ENCODE data around the gene DDX1.
"Not testable (repeated sequence)": the region's sequence is repeated elsewhere in the genome, so short reads cannot be mapped to it uniquely, and the experiment has no call there.

The DDX1 gene

DNA sequence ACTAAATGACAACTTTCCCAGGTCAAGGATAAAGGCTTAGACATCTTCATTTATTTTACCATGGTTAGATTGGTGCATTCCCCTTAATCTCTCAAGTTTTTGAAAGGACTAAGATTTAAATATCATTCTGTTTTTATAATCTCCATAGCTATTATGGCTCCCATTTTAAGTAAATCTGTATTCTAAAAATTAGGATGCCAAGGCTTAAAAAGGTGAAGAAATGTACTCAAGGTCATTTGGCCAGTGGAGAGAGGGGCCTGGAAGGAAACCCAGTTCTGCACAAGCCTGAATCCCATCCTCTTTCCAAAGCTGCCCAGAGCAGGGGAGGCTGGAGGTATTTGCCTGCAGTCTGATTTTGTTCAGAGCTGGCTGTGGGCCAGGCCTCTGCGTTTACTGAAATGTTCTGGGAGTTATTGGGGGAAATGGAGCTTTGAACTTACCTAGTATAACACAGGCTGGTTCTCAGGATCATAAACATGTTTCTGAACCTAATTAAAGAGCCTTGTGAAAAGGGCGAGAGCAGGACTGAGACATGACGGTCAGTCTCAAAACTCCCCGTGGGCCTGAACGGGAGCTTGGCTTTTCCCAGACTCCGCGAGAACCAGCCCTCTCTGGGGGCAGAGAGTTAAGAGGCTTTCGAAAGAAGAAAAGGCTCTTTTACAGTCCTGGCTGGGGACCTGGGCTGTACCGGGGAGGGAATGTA is 85.6 kb downstream of the DDX1 start:
- TF ChIP-seq POLR2A (IDR thresholded peaks at IDR 0.05; ENCODE audit: extremely low read depth, insufficient read length) (no peak), MYC (IDR thresholded peaks at IDR 0.05; ENCODE audit: low read depth, low read length) (no peak)
- TF ChIP-seq, protein P1, sequence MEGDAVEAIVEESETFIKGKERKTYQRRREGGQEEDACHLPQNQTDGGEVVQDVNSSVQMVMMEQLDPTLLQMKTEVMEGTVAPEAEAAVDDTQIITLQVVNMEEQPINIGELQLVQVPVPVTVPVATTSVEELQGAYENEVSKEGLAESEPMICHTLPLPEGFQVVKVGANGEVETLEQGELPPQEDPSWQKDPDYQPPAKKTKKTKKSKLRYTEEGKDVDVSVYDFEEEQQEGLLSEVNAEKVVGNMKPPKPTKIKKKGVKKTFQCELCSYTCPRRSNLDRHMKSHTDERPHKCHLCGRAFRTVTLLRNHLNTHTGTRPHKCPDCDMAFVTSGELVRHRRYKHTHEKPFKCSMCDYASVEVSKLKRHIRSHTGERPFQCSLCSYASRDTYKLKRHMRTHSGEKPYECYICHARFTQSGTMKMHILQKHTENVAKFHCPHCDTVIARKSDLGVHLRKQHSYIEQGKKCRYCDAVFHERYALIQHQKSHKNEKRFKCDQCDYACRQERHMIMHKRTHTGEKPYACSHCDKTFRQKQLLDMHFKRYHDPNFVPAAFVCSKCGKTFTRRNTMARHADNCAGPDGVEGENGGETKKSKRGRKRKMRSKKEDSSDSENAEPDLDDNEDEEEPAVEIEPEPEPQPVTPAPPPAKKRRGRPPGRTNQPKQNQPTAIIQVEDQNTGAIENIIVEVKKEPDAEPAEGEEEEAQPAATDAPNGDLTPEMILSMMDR (IDR thresholded peaks at IDR 0.05; ENCODE audit: low read depth, low read length) = no peak
- TF ChIP-seq, protein P2, sequence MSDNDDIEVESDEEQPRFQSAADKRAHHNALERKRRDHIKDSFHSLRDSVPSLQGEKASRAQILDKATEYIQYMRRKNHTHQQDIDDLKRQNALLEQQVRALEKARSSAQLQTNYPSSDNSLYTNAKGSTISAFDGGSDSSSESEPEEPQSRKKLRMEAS (IDR thresholded peaks at IDR 0.05; ENCODE audit: low read depth, low read length) = no peak
- DNase-seq (ENCODE audit: low read depth) = no peak
- H3K4me3 ChIP-seq (ENCODE audit: low read depth, low read length) = no peak overlapping the region

DNA sequence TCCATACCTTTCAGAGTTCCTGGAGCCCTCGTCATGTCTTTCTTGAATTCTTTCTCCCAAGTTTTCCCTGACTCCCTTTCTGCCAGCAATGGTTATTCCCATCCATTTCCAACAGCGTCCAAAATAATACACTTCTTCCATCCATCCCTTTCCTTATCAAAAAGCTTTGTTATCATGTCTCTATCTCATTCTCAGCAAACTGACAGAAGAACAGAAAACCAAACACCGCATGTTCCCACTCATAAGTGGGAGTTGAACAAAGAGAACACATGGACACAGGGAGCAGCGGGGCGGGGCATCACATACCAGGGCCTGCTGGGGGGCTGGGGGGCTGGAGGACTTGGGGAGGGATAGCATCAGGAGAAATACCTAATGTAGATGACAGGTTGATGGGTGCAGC is 86.7 kb downstream of the DDX1 start:
- no peak for DNase-seq (ENCODE audit: low read depth)
- TF ChIP-seq MYC (IDR thresholded peaks at IDR 0.05; ENCODE audit: low read depth, low read length) (no peak), POLR2A (IDR thresholded peaks at IDR 0.05; ENCODE audit: extremely low read depth, insufficient read length) (no peak)
- TF ChIP-seq, protein P2 (IDR thresholded peaks at IDR 0.05; ENCODE audit: low read depth, low read length) = no peak
- TF ChIP-seq, protein P1 (IDR thresholded peaks at IDR 0.05; ENCODE audit: low read depth, low read length) = no peak

DNA sequence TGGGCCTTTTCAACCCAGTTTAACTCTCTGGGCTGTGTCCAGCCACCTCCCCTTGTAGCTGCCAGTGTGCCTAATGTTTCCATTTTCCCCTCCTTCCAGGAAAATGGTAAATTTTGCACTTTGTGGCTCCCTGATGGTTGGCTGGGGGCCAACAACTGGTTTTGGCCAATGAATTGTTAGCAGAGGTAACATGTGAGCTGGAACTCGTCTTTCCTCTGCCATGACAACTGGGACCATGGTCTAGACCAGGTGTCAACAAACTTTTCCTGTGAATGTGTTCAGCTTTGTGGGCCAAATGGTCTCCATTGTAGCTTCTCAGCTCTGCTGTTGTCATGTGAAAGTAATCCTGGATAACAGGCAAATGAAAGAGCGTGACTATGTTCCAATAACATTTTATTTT is 87.2 kb downstream of the DDX1 start:
- DNase-seq (ENCODE audit: low read depth) = no peak
- TF ChIP-seq, protein P1 (IDR thresholded peaks at IDR 0.05; ENCODE audit: low read depth, low read length) = no peak
- TF ChIP-seq POLR2A (IDR thresholded peaks at IDR 0.05; ENCODE audit: extremely low read depth, insufficient read length) = no peak
- TF ChIP-seq MYC (IDR thresholded peaks at IDR 0.05; ENCODE audit: low read depth, low read length) = no peak
- TF ChIP-seq, protein P2 (IDR thresholded peaks at IDR 0.05; ENCODE audit: low read depth, low read length) = no peak
- no peak overlapping the region for H3K4me3 ChIP-seq (ENCODE audit: low read depth, low read length)

More for the DNA sequence above, 86.7 kb downstream of the DDX1 start:
- no peak overlapping the region for H3K4me3 ChIP-seq (ENCODE audit: low read depth, low read length)

DNA sequence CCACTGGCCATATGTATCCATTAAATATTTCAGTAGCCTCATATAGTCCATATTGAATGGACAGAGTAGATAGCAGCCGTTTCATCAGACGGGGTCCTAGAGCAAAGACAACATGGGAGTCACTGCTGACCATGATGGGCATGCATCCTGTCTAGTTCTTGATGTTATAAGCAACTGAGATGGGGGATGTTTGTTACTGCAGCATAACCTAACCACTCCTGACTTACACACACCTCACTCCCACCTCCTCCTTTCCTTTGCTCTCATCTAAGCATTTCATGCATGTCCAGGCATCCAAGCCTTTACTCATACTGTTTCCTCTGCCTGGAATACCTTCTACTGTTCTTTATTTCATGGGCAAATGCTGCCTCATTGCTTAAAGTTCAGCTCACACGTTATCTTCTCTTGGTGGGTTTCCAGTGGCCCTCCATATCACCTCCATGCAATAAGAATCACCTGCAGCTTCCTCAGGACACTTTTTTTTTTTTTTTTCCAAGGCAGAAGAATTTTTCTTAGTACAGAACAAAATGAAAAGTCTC is 87.8 kb downstream of the DDX1 start:
- DNase-seq (ENCODE audit: low read depth) = no peak
- no peak overlapping the region for H3K4me3 ChIP-seq (ENCODE audit: low read depth, low read length)
- TF ChIP-seq MYC (IDR thresholded peaks at IDR 0.05; ENCODE audit: low read depth, low read length) (no peak), POLR2A (IDR thresholded peaks at IDR 0.05; ENCODE audit: extremely low read depth, insufficient read length) (no peak)
- TF ChIP-seq, protein P1 (IDR thresholded peaks at IDR 0.05; ENCODE audit: low read depth, low read length) = no peak
- TF ChIP-seq, protein P2 (IDR thresholded peaks at IDR 0.05; ENCODE audit: low read depth, low read length) = no peak

DNA sequence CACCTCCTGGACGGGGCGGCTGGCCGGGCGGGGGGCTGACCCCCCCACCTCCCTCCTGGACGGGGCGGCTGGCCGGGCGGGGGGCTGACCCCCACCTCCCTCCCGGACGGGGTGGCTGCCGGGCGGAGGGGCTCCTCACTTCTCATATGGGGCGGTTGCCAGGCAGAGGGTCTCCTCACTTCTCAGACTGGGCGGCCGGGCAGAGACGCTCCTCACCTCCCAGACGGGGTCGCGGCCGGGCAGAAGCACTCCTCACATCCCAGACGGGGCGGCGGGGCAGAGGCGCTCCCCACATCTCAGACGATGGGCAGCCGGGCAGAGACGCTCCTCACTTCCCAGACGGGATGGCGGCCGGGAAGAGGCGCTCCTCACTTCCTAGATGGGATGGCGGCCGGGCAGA is 88.5 kb downstream of the DDX1 start:
- not testable (repeated sequence) for DNase-seq (ENCODE audit: low read depth); H3K4me3 ChIP-seq (ENCODE audit: low read depth, low read length)
